Right renal cortex interstitium (tissue), 3 donors: ENCODE data around the gene HOXB5. TPM values are rescaled to one million over a fixed set of nuclear protein-coding genes. Genes with fewer than 3 reads are reported as not detected.
A peak's percentile ranks its signal among the peaks of the same experiment; 100 is the strongest.

Source experiments
- DNase-seq, 3 donors: peaks; one replicate each; pipeline ENCODE4 v3.0.0-alpha.2; 2013; ENCODE audit warnings: low read depth in 3 of 3, low spot score in 2 of 3
- polyA plus RNA-seq, 3 donors: library from polyadenylated mRNA; unstranded; fragments of 120-200 nt; gene quantifications; one replicate each; pipeline ENCODE4 v1.2.1, GENCODE V29; 2013; ENCODE audit not compliant: insufficient read length in 3 of 3

Gene HOXB5
- polyA plus RNA-seq, 3 donors: 20.4 to 27.5 (median 20.8) TPM

- DNase-seq: no peak
Observed at GRCh38 chr17:48617471-48618255, 24.1 kb upstream of the HOXB5 start.

- no peak for DNase-seq
Observed at GRCh38 chr17:48616717-48617470, 23.3 kb upstream of the HOXB5 start.

- DNase-seq: no peak
Observed at GRCh38 chr17:48615963-48616716, 22.6 kb upstream of the HOXB5 start.

DNA sequence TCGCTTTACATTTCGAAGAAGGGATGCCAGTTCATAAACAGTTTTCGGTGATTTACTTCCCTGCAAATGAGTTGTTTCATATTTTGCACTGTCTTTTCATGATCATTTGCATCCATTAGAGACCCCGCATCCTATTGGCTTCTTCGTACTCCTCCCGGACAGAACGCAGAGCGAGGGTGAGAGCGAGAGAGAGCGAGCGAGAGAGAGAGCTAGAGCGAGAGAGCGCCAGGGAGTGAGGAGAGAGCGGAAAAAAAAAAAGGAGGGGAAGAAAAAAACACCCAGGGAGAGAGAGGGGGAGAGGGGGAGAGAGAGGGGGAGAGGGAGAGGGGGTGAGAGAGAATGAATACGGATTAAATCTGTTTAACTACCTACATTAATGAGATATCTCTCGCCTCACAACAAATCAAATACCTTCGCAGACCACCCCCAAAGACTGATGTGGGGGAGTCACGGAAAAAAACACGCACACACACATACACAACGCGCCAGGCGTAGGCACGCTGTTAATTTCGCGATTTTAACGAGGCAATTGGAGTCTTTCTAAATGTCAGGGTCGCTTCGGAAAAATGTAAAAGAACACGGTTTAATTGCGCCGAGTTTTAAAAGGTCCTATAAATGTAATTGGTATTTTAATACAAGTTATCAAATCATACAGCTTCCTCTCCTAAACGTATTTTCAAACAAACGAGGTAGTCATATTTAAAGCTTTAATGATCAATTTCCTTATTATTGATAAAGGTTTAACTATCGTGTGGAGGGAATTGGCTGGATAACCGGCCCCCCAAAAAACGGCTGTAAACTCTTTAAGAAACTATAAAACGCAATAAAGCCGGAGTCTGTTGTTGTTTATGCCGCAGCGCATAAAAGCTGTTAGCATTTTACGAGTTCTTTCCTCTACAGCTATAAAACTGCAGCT lies 21.7 kb upstream of the HOXB5 start, which contains the start of gene HOXB8:
TSS of gene HOXB8 (minus strand) at position 246 of the 916 bp plus-strand sequence. CDS start 588 bp downstream, outside the sequence.
- DNase-seq: peak in 1 of 3 donors; percentile 67

- peak in 1 of 3 donors; percentile 18 for DNase-seq
Observed at GRCh38 chr17:48613862-48614694, 20.5 kb upstream of the HOXB5 start.

DNA sequence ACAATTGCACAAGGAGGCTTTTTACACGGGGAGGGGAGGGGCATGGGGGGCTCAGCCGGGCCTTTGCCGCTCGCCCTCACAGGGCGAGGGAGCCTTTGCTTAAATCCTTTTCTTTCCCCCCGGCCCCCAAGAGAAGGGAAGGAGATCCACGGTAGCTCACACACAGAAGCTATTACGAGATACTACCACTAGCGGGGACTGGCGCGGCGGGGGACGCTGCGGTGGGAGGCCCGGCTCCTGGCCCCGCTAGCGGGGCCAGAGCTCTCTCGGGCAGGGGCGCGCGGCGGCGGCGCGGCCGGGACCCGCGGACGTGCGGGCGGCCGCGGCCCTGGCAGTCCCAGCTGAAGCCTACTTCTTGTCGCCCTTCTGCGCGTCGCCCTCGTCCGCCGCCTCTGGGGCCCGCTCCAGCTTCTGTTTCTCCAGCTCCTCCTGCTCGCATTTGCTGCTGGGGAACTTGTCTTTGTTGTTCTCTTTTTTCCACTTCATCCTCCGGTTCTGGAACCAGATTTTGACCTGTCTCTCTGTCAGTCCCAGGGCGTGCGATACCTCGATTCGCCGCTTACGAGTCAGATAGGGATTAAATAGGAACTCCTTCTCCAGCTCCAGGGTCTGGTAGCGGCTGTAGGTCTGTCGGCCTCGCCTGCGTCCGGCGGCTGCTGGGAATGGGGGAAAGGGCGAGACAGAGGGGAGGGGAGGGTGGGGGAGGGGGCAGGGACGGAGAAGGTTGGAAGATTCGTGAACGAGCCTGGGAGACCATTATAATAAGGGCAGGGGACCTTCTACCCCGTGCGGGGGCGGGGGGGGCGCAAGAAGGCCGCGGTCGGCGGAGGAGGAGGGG lies 19.5 kb upstream of the HOXB5 start:
- DNase-seq: no peak

DNA sequence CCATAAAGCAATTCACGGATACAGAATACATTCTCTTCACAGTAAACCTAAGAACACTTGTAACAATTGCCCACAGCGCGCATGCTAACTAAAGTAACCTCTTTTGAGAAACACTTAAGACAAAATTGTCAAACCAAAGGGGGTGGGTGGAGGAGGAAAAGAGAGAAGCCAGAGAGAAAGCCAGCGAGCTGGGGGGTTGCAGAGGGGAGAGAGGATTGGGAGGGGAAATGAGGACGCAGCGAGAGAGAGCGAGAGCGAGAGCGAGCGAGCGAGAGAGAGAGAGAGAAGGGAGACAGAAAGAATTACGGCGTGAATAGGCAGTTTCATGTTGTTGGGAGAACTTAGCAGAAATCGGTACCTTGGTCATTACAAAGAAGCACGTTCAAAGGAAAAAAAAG lies 18.9 kb upstream of the HOXB5 start:
- DNase-seq: no peak

DNA sequence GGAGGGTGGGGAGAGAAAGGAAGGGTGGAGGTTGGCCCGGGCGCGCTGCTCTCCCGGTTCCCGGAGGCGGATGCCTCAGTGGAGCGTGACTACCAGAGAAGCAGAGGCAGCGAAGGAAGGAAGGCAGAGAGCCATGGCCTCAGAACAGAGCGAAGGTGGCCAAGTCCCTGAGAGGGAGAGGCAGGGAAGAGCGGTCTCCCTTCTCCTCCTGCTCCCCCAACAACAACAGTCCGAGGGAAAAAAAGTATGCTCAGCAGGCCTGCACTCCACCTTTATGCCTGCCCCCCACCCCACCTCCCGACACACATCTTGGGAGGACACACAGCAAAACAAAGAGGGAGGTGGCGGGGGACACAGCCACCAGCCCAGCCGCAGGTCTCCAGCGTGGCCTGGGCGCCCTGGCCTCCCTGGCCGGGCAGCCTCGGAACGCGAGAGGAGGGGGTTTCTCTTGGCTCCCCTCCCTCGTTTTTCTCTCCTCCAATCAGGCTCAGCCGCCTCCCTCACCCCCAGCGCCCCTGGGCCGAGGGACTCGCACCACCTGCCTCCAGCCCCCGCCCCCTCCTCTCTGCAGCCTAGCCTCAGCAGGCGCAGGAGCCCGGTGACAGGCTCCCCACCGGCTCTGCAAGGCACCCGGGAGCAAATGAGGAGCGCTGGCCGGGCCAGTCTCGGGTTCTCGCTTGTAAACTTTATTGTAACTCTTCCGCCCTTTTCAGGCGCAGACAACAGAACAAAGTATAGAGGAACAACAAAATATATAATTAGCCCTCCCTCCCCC lies 18.3 kb upstream of the HOXB5 start:
- DNase-seq: no peak

- DNase-seq: no peak
Observed at GRCh38 chr17:48611213-48611612, 17.6 kb upstream of the HOXB5 start.

- no peak for DNase-seq
Observed at GRCh38 chr17:48610282-48611211, 17.0 kb upstream of the HOXB5 start, which contains the start of gene HOXB7. Gene HOXB7, minus strand, starts transcription at chr17:48611017. Its CDS starts 99 bp downstream, at chr17:48610918.

- DNase-seq: no peak
Observed at GRCh38 chr17:48609759-48610281, 16.2 kb upstream of the HOXB5 start.

DNA sequence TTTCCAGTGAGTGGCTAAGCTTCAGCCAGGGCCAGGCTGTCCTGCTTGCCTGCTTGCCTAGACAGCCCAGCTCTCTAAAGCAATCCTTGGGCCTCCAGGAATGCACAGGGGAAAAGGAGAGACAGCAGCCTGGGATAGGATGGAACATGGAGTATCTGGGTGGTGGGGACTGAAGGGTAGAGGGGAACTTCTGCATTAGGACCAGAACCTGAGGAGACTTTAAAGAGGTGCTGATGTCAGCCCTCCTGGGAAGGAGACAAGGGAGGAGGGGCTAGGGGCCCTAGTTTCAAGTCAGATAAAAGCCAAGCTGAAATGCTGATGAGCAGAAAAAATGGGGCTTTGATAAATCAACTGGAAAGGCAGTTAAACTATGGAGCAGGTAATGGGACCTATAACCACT lies 15.5 kb upstream of the HOXB5 start:
- DNase-seq: no peak

DNA sequence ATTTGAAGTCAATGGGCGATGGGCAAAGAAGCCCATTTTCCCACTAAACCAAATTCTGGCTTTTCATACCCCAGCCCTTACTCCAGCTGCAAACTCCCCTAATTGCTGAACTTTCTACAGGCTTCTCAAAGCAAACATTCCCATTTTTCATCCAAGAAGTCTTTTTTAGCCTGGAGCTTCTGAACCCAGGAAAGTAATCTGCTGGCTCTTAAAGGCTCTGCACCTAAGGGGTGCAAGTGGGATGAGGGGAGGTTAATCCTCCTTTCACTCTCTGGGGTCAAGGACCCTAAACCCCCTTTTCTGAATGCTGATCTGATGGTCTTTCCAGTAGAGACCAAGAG lies 14.9 kb upstream of the HOXB5 start:
- no peak for DNase-seq

GRCh38 chr17:48606892-48607614 lies 13.5 kb upstream of the HOXB5 start:
- no peak for DNase-seq
